Measurements from ENCODE around the gene MTCH1. TPM values are rescaled to one million over a fixed set of nuclear protein-coding genes. Genes with fewer than 3 reads are reported as not detected.
"Not testable (repeated sequence)": the region's sequence is repeated elsewhere in the genome, so short reads cannot be mapped to it uniquely, and the experiment has no call there.

Gene MTCH1
- total RNA-seq, 1 experiment from 2014 or later = 178 TPM

DNA sequence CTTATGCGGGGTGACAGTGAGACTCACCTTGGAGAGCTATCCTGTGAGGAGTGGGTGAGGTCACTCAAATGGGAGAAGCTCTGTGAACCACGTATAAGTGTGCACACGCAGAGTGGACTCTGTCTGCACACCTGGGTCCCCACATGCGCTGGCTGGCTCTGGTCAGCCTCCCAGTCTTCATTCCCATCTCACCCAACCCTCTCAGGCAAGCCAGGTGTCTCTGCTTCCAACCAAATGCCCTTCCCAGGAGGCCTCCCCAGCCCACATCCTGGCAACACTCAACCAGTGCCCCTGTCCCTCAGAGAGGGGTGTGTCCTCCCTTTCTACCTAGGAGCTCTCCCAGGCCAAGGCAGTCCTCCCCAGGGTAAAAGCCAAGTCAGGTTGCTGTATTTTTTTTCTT, 39.5 kb downstream of the MTCH1 start:
- H3K4me3 ChIP-seq (ENCODE audit: low read depth, low read length) = no peak overlapping the region
- H3K36me3 Mint-ChIP-seq (ENCODE audit: insufficient read depth, unreplicated experiment) = no peaks in the 10 kb centered on the region
- POLR2A ChIA-PET = no interaction called here
- H3K9me3 Mint-ChIP-seq (ENCODE audit: unreplicated experiment) = peaks cover 9% of the 10 kb centered on the region
- H3K4me1 Mint-ChIP-seq (ENCODE audit: low read depth, unreplicated experiment) = no peaks in the 10 kb centered on the region
- H3K4me1 ChIP-seq = no peaks in the 10 kb centered on the region
- no peaks in the 10 kb centered on the region for H3K27me3 ChIP-seq (replicated peaks; ENCODE audit: control insufficient read depth, insufficient read depth, low read length)
- CTCF ChIA-PET = interaction anchor here (0.6 kb wide), 1 partner anchor 531 kb away, joined by 3 read pairs; no protein-coding TSS in a partner anchor
- no peaks in the 10 kb centered on the region for H3K36me3 ChIP-seq (ENCODE audit: control insufficient read depth, insufficient read depth, low read length)
- no peaks in the 10 kb centered on the region for H3K9me3 ChIP-seq
- TF ChIP-seq, protein P1, sequence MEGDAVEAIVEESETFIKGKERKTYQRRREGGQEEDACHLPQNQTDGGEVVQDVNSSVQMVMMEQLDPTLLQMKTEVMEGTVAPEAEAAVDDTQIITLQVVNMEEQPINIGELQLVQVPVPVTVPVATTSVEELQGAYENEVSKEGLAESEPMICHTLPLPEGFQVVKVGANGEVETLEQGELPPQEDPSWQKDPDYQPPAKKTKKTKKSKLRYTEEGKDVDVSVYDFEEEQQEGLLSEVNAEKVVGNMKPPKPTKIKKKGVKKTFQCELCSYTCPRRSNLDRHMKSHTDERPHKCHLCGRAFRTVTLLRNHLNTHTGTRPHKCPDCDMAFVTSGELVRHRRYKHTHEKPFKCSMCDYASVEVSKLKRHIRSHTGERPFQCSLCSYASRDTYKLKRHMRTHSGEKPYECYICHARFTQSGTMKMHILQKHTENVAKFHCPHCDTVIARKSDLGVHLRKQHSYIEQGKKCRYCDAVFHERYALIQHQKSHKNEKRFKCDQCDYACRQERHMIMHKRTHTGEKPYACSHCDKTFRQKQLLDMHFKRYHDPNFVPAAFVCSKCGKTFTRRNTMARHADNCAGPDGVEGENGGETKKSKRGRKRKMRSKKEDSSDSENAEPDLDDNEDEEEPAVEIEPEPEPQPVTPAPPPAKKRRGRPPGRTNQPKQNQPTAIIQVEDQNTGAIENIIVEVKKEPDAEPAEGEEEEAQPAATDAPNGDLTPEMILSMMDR (IDR thresholded peaks at IDR 0.05; ENCODE audit: insufficient read depth in 1 of 2, low read depth in 1 of 2, low read length in 1 of 2, severe bottlenecking in 1 of 2, unreplicated experiment in 1 of 2) = no peak
- DNase-seq = no peak
- BruUV-seq (replicated peaks) = no TSS peak
- H3K27me3 Mint-ChIP-seq (ENCODE audit: insufficient read depth, unreplicated experiment) = peaks cover 6% of the 10 kb centered on the region
- H3K27ac Mint-ChIP-seq (ENCODE audit: unreplicated experiment) = no peak overlapping the region
- intact Hi-C loops (cut with micrococcal nuclease; ENCODE audit: unreplicated experiment) = no loop called here
- H3K4me3 Mint-ChIP-seq (ENCODE audit: unreplicated experiment) = no peak overlapping the region

DNA sequence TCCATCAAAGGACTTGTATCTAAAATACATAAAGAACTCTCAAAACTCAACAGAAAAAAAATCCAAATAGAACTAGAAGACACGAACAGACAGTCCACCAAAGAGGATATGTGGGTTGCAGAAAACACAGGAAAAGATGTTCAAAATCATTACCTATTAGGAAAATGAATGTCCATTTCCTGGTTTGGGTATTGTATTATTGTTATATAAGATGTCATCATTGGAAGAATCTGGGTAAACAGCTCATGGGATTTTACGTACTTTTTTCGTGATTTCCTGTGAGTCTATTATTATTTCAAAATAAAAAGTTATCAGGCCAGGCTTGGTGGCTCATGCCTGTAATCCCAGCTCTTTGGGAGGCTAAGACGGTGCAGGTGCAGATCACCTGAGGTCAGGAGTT, 40.7 kb downstream of the MTCH1 start:
- Mint-ChIP-seq H3K4me1 (ENCODE audit: low read depth, unreplicated experiment) (no peaks in the 10 kb centered on the region), H3K27ac (ENCODE audit: unreplicated experiment) (no peak overlapping the region), H3K36me3 (ENCODE audit: insufficient read depth, unreplicated experiment) (no peaks in the 10 kb centered on the region), H3K4me3 (ENCODE audit: unreplicated experiment) (no peak overlapping the region), H3K27me3 (ENCODE audit: insufficient read depth, unreplicated experiment) (peaks cover 6% of the 10 kb centered on the region), H3K9me3 (ENCODE audit: unreplicated experiment) (peaks cover 14% of the 10 kb centered on the region)
- no peaks in the 10 kb centered on the region for H3K4me1 ChIP-seq
- H3K27me3 ChIP-seq (replicated peaks; ENCODE audit: control insufficient read depth, insufficient read depth, low read length) = no peaks in the 10 kb centered on the region
- TF ChIP-seq, protein P1 (IDR thresholded peaks at IDR 0.05; ENCODE audit: insufficient read depth in 1 of 2, low read depth in 1 of 2, low read length in 1 of 2, severe bottlenecking in 1 of 2, unreplicated experiment in 1 of 2) = no peak
- ChIA-PET CTCF (interaction anchor here (0.6 kb wide), 1 partner anchor 40 kb away, joined by 4 read pairs; the partner anchor contains the start of gene MTCH1), POLR2A (no interaction called here)
- H3K9me3 ChIP-seq = no peaks in the 10 kb centered on the region
- H3K4me3 ChIP-seq (ENCODE audit: low read depth, low read length) = no peak overlapping the region
- H3K36me3 ChIP-seq (ENCODE audit: control insufficient read depth, insufficient read depth, low read length) = no peaks in the 10 kb centered on the region
- BruUV-seq (replicated peaks) = no TSS peak
- no peak for DNase-seq
- intact Hi-C loops (cut with micrococcal nuclease; ENCODE audit: unreplicated experiment) = no loop called here

DNA sequence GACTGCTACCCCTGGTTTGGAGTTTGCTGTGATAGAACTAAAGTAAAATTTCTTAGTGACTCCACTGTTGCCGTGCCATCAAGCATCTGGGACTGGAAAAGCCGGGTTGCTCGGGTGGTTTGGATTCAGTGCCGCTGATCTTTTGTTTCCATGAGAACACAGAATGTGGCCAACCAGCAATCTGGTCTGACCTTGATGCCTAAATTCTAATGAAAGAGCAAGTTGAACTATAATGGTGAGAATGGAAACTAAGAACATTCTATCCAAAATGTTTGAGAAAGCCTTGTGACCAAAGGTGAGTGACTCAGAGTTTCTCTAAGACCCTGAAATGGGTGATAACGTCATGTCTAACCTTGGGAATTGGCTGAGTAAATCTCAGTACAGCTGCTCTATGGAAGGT, 41.3 kb downstream of the MTCH1 start:
- CTCF ChIA-PET = no interaction called here
- intact Hi-C loops (cut with micrococcal nuclease; ENCODE audit: unreplicated experiment) = no loop called here
- H3K4me3 Mint-ChIP-seq (ENCODE audit: unreplicated experiment) = no peak overlapping the region
- H3K9me3 Mint-ChIP-seq (ENCODE audit: unreplicated experiment) = peaks cover 18% of the 10 kb centered on the region
- no peaks in the 10 kb centered on the region for H3K4me1 ChIP-seq
- POLR2A ChIA-PET = no interaction called here
- H3K27me3 Mint-ChIP-seq (ENCODE audit: insufficient read depth, unreplicated experiment) = peaks cover 6% of the 10 kb centered on the region
- no peak overlapping the region for H3K4me3 ChIP-seq (ENCODE audit: low read depth, low read length)
- TF ChIP-seq, protein P1 (IDR thresholded peaks at IDR 0.05; ENCODE audit: insufficient read depth in 1 of 2, low read depth in 1 of 2, low read length in 1 of 2, severe bottlenecking in 1 of 2, unreplicated experiment in 1 of 2) = no peak
- no peaks in the 10 kb centered on the region for H3K9me3 ChIP-seq
- no peaks in the 10 kb centered on the region for H3K4me1 Mint-ChIP-seq (ENCODE audit: low read depth, unreplicated experiment)
- no TSS peak for BruUV-seq (replicated peaks)
- H3K27me3 ChIP-seq (replicated peaks; ENCODE audit: control insufficient read depth, insufficient read depth, low read length) = no peaks in the 10 kb centered on the region
- no peak overlapping the region for H3K27ac Mint-ChIP-seq (ENCODE audit: unreplicated experiment)
- no peaks in the 10 kb centered on the region for H3K36me3 ChIP-seq (ENCODE audit: control insufficient read depth, insufficient read depth, low read length)
- H3K36me3 Mint-ChIP-seq (ENCODE audit: insufficient read depth, unreplicated experiment) = no peaks in the 10 kb centered on the region
- DNase-seq = no peak

DNA sequence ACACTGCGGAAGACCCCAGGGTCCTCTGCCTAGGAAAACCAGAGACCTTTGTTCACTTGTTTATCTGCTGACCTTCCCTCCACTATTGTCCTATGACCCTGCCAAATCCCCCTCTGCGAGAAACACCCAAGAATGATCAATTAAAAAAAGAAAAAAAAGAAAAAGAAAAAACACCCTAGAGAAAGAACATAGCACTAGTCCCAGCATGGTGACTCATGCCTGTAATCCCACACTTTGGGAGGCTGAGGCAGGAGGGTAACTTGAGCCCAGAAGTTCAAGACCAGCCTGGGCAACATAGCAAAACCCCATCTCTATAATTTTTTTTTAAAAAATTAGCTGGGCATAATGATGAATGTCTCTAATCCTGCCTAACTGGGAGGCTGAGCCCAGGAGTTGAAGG, 43.7 kb downstream of the MTCH1 start:
- H3K4me3 Mint-ChIP-seq (ENCODE audit: unreplicated experiment); H3K4me1 Mint-ChIP-seq (ENCODE audit: low read depth, unreplicated experiment); POLR2A ChIA-PET; BruUV-seq (replicated peaks); CTCF ChIA-PET; H3K36me3 ChIP-seq (ENCODE audit: control insufficient read depth, insufficient read depth, low read length); H3K9me3 ChIP-seq; intact Hi-C loops (cut with micrococcal nuclease; ENCODE audit: unreplicated experiment); H3K27ac Mint-ChIP-seq (ENCODE audit: unreplicated experiment); DNase-seq; H3K4me1 ChIP-seq; H3K27me3 Mint-ChIP-seq (ENCODE audit: insufficient read depth, unreplicated experiment); H3K36me3 Mint-ChIP-seq (ENCODE audit: insufficient read depth, unreplicated experiment); H3K27me3 ChIP-seq (replicated peaks; ENCODE audit: control insufficient read depth, insufficient read depth, low read length); H3K4me3 ChIP-seq (ENCODE audit: low read depth, low read length): not testable (repeated sequence)
- peaks cover 18% of the 10 kb centered on the region for H3K9me3 Mint-ChIP-seq (ENCODE audit: unreplicated experiment)

DNA sequence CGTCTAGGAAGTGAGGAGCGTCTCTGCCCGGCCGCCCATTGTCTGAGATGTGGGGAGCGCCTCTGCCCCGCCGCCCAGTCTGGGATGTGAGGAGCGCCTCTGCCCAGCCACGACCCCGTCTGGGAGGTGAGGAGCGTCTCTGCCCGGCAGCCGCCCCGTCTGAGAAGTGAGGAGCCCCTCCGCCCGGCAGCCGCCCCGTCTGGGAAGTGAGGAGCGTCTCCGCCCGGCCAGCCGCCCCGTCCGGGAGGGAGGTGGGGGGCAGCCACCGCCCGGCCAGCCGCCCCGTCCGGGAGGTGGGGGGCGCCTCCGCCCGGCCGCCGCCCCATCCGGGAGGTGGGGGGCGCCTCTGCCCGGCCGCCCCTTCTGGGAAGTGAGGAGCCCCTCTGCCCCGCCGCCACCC, 44.4 kb downstream of the MTCH1 start:
- H3K9me3 ChIP-seq; H3K27ac Mint-ChIP-seq (ENCODE audit: unreplicated experiment); H3K27me3 Mint-ChIP-seq (ENCODE audit: insufficient read depth, unreplicated experiment); H3K4me1 Mint-ChIP-seq (ENCODE audit: low read depth, unreplicated experiment); H3K27me3 ChIP-seq (replicated peaks; ENCODE audit: control insufficient read depth, insufficient read depth, low read length); POLR2A ChIA-PET; H3K4me1 ChIP-seq; intact Hi-C loops (cut with micrococcal nuclease; ENCODE audit: unreplicated experiment); CTCF ChIA-PET; H3K36me3 ChIP-seq (ENCODE audit: control insufficient read depth, insufficient read depth, low read length); H3K4me3 Mint-ChIP-seq (ENCODE audit: unreplicated experiment); H3K36me3 Mint-ChIP-seq (ENCODE audit: insufficient read depth, unreplicated experiment); H3K4me3 ChIP-seq (ENCODE audit: low read depth, low read length); BruUV-seq (replicated peaks); DNase-seq: not testable (repeated sequence)
- H3K9me3 Mint-ChIP-seq (ENCODE audit: unreplicated experiment) = peaks cover 16% of the 10 kb centered on the region
